ENCODE results near the gene ARHGAP12.
"Not testable (repeated sequence)": the region's sequence is repeated elsewhere in the genome, so short reads cannot be mapped to it uniquely, and the experiment has no call there.

The ARHGAP12 gene

GRCh38 chr10:31923389-31923788 lies 5.2 kb downstream of the ARHGAP12 start:
- DNase-seq, result no peak

DNA sequence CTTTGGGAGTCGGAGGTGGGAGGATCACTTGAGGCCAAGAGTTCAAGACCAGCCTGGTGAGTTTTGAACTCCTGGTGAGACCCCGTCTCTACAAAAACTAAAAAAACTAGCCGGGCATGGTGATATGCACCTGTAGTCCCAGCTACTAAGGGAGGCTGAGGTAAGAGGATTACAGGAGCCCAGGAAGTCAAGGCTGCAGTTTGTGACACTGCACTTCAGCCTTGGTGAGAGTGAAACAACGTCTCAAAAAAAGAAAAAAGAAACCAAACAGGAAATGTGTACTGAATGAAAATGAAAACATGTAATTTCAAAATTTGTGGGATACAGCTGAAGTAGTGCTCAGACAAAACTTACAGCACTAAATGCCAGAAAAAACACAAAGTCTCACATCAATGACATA lies 7.6 kb downstream of the ARHGAP12 start:
- DNase-seq, result no peak

GRCh38 chr10:31920538-31920937 lies 8.1 kb downstream of the ARHGAP12 start:
- no peak for DNase-seq

DNA sequence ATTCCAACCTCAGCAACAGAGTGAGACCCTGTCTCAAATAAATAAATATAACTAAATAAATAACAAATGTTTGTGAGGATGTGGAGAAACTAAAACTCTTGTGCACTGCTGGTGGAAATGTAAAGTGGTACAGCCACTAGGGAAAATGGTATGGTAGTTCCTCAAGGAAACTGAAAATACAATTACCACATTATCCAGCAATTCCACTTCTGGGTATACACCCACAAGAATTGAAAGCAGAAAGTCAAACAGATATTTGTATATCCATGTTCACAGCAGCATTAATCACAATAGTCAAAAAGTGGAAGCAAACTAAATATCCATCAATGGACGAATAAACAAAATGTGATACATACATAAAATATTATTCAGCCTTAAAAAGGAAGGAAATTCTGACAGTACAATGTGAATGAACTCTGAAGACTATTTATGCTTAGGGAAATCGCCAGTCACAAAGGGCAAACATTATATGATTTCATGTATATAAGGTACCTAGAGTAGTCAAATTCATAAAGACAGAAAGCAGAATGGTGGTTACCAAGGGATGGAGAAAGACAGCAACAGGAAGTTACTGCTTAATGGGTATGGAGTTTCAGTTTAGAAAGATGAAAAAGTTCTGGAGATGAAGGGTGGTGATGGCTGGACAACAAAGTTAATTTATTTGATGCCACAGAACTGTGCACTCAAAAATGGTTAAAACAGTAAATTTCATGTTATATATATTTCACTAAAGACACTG lies 9.8 kb downstream of the ARHGAP12 start:
- DNase-seq, result no peak

DNA sequence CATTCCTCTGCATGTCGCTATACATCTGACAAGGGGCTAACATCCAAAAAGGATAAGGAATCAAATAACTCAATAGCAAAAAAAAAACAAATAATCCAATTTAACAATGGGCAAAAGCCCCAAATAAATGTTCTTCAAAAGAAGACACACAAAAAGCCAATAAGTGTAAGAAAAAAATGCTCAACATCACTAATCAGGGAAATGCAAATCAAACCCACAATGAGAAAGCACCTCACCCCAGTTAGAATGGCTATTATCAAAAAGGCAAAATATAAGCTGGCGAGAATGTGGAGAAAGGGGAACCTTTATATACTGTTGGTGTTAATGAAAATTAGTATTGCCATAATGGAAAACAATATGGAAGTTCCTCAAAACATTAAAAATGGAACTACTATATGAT lies 14.3 kb downstream of the ARHGAP12 start:
- DNase-seq, result no peak

- DNase-seq, result no peak
Observed at GRCh38 chr10:31912898-31913850, 15.5 kb downstream of the ARHGAP12 start.

GRCh38 chr10:31912289-31912688 lies 16.3 kb downstream of the ARHGAP12 start:
- DNase-seq, result no peak

DNA sequence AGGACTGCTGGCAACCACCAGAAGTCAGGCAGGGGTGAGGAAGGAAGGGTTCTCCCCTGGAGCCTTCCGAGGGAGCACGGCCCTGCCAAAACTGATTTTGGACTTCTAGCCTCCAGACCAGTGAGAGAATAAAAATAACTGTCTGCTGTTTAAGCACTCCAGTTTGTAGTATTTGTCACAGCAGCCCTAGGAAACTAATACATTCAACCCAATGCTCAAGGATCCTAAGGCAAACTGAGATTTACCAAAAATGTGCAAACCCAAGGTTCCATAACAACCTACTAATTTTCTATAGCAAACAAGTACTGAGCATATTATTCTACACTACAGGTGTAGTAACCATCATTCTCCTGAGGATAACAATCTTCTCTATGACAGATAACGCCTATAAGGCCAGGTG lies 18.6 kb downstream of the ARHGAP12 start:
- DNase-seq, result no peak

DNA sequence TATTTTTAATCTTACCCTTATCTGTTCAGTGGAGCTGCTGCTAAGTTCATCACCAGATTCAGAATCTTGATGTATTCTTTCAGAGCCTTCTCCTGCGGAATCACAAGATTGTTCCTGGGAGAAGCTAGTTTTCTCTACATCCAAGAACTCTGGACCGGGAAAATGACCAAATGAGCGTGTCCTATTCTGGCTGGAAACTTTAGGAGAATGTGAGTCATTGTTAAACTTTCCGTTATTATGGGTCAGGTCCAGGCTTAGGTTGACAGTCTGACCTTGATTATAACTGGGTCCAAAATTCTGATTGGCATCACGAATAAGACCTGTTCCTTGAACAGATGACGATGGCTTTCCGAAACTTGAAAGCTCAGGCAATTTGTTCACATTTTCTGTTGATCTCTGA lies 20.5 kb downstream of the ARHGAP12 start:
- no peak for DNase-seq

- DNase-seq, result no peak
Observed at GRCh38 chr10:31906039-31906438, 22.6 kb downstream of the ARHGAP12 start.

DNA sequence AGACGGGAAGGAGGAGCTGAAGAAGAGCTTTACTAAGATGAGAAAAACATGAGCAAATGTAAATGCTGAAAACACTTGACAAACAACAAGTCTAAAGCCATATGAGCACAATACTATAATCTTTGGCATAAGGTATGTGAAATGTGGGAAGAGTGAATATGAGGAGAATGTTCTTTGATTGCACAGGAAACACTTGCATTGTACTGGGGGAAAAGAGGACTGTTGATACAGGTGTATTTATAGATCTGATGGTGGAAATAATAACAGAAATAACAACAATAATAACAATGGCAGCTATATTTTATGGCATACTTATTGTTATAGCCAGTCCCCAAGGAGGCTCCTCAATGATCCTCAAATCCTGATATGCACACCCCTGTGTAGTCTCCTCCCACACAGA lies 23.0 kb downstream of the ARHGAP12 start:
- DNase-seq, result no peak

- no peak for DNase-seq
Observed at GRCh38 chr10:31902625-31903024, 26.0 kb downstream of the ARHGAP12 start.

GRCh38 chr10:31897506-31897905 lies 31.1 kb downstream of the ARHGAP12 start:
- no peak for DNase-seq

- no peak for DNase-seq
Observed at GRCh38 chr10:31896968-31897384, 31.7 kb downstream of the ARHGAP12 start.

DNA sequence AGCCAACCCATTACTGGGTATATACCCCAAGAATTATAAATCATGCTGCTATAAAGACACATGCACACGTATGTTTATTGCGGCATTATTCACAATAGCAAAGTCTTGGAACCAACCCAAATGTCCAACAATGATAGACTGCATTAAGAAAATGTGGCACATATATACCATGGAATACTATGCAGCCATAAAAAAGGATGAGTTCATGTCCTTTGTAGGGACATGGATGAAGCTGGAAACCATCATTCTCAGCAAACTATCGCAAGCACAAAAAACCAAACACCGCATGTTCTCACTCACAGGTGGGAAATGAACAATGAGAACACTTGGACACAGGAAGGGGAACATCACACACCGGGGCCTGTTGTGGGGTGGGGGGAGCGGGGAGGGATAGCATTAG lies 32.9 kb downstream of the ARHGAP12 start:
- not testable (repeated sequence) for DNase-seq

- DNase-seq, result no peak
Observed at GRCh38 chr10:31888442-31888841, 40.2 kb downstream of the ARHGAP12 start.

GRCh38 chr10:31887850-31888249 lies 40.8 kb downstream of the ARHGAP12 start:
- no peak for DNase-seq

GRCh38 chr10:31886885-31887284 lies 41.7 kb downstream of the ARHGAP12 start:
- no peak for DNase-seq

GRCh38 chr10:31885971-31886370 lies 42.7 kb downstream of the ARHGAP12 start:
- DNase-seq, result no peak

DNA sequence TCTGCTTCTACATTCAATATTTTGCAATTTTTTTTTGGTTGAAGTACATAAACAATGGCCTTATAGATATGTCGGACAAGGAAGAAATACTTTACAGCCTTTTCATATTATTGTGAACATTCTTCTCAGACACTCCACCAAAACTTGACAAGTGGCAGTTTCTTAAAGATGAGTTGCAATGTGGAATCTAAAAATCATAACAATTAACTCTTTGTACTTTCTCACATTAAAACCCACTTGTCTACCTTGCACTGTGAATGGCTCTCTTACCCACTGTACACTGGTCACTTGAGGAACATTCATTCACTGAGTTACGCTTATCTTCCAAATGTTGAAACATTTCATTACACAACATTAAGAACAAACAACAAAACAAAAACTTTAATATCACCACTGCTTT lies 44.2 kb downstream of the ARHGAP12 start:
- no peak for DNase-seq

GRCh38 chr10:31883397-31883796 lies 45.2 kb downstream of the ARHGAP12 start:
- DNase-seq, result no peak

- no peak for DNase-seq
Observed at GRCh38 chr10:31878486-31878885, 50.1 kb downstream of the ARHGAP12 start.

GRCh38 chr10:31876652-31877352 lies 51.8 kb downstream of the ARHGAP12 start:
- DNase-seq, result no peak

Data from right hindlimb (tissue), 1 donor.